Epithelial cell of proximal tubule (primary cell): ENCODE measurements around the gene CDR2L. TPM values are rescaled to one million over a fixed set of nuclear protein-coding genes. Genes with fewer than 3 reads are reported as not detected.

Source experiments
- DNase-seq: peaks from one replicate; pipeline ENCODE4 v3.0.0-alpha.2; 2011; ENCODE audit warnings: low read depth
- H3K4me3 ChIP-seq: 2 replicates; pipeline ENCODE4 v1.5.1; 2011; ENCODE audit warnings: low read depth, mild to moderate bottlenecking, low read length
- CTCF ChIP-seq: conservative IDR thresholded peaks from 2 replicates; pipeline ENCODE4 v1.5.1; 2012; ENCODE audit warnings: low read depth, mild to moderate bottlenecking, low read length
- total RNA-seq: library from RNA; depleted of rRNA; stranded (reverse); fragments of >200 nt; gene quantifications from 2 replicates; pipeline ENCODE4 v1.2.3, GENCODE V29; 2015

Gene CDR2L
- total RNA-seq = 38.9 and 64.4 TPM in 2 replicates

GRCh38 chr17:74987418-74987908, at the start of gene CDR2L:
TSS of gene CDR2L (plus strand) at chr17:74987632. CDS start at chr17:74988044, 412 bp downstream.
- no peak for TF ChIP-seq CTCF
- peak within 1 kb of the TSS; percentile 78 for H3K4me3 ChIP-seq
- peak; percentile 43 for DNase-seq

- no peak for TF ChIP-seq CTCF
- no peak overlapping the region for H3K4me3 ChIP-seq
- no peak for DNase-seq
Measured at GRCh38 chr17:74938194-74938950, 49.1 kb upstream of the CDR2L start.

GRCh38 chr17:74939534-74939933, 47.9 kb upstream of the CDR2L start:
- no peak for DNase-seq
- H3K4me3 ChIP-seq = no peak overlapping the region
- no peak for TF ChIP-seq CTCF

GRCh38 chr17:74941128-74941725, 46.2 kb upstream of the CDR2L start:
- DNase-seq = no peak
- no peak overlapping the region for H3K4me3 ChIP-seq
- TF ChIP-seq CTCF = no peak

- no peak for TF ChIP-seq CTCF
- no peak overlapping the region for H3K4me3 ChIP-seq
- DNase-seq = no peak
Measured at GRCh38 chr17:74943808-74944522, 43.5 kb upstream of the CDR2L start.

- DNase-seq = no peak
- H3K4me3 ChIP-seq = no peak overlapping the region
- no peak for TF ChIP-seq CTCF
Measured at GRCh38 chr17:74945543-74945942, 41.9 kb upstream of the CDR2L start.
